Measurements from ENCODE around the gene RCAN2. TPM values are rescaled to one million over a fixed set of nuclear protein-coding genes. Genes with fewer than 3 reads are reported as not detected.

The RCAN2 gene
- total and polyA plus RNA-seq, 7 donors, result 5.0 to 22.7 (median 9.1) TPM

DNA sequence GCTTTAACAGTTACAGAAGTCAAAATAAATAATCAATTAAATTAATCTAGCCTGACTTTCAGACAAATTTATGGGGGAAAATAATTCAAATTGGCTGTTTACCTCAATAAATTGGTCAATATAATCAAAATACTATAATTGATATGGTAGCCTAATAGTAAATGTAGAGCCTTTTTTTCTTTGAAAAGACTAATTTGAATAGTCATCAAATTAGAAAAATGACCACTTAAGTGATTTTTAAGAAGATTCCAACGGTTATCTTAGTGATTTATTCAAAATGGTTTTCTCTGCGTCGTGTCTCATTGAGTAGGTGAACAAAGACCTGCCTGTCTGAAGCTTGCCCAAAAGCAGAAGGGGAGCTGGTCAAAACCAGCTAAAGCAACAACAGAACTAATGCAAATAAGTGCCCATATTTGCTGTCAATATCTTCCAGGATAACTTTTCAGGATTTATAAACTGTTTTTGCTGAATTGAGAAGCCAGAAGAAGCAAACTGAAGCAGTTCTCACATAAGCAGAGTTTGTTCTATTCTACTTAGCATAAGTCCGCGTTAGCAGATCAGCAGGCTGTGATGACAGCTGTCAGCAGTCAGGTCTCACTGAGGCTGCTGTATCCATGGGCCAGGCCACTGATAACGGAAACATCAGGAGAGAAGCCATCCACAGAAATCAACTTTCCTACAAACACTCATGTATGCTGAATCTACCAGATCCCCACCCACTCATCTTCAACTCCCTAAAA is 7.0 kb downstream of the RCAN2 start:
- no peak for DNase-seq
- TF ChIP-seq EP300 (IDR thresholded peaks at IDR 0.05), result no peak
- TF ChIP-seq POLR2A (IDR thresholded peaks at IDR 0.05), result no peak
- no peak for TF ChIP-seq POLR2AphosphoS5 (IDR thresholded peaks at IDR 0.05)
- TF ChIP-seq, protein P1, sequence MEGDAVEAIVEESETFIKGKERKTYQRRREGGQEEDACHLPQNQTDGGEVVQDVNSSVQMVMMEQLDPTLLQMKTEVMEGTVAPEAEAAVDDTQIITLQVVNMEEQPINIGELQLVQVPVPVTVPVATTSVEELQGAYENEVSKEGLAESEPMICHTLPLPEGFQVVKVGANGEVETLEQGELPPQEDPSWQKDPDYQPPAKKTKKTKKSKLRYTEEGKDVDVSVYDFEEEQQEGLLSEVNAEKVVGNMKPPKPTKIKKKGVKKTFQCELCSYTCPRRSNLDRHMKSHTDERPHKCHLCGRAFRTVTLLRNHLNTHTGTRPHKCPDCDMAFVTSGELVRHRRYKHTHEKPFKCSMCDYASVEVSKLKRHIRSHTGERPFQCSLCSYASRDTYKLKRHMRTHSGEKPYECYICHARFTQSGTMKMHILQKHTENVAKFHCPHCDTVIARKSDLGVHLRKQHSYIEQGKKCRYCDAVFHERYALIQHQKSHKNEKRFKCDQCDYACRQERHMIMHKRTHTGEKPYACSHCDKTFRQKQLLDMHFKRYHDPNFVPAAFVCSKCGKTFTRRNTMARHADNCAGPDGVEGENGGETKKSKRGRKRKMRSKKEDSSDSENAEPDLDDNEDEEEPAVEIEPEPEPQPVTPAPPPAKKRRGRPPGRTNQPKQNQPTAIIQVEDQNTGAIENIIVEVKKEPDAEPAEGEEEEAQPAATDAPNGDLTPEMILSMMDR (IDR thresholded peaks at IDR 0.05), result no peak
- no peaks in the 10 kb centered on the region for H3K36me3 ChIP-seq
- no peak overlapping the region for H3K4me3 ChIP-seq
- intact Hi-C loops (cut with DNase I), result no loop called here
- H3K27me3 ChIP-seq, result peaks cover 0 to 8% (median 2%) of the 10 kb centered on the region in 3 donors
- no peaks in the 10 kb centered on the region for H3K4me1 ChIP-seq
- 86 to 88% methylated on average over 6 of the region's 6 CpGs for WGBS, 2 donors
- H3K27ac ChIP-seq, result no peak overlapping the region
- H3K9me3 ChIP-seq, result no peaks in the 10 kb centered on the region

DNA sequence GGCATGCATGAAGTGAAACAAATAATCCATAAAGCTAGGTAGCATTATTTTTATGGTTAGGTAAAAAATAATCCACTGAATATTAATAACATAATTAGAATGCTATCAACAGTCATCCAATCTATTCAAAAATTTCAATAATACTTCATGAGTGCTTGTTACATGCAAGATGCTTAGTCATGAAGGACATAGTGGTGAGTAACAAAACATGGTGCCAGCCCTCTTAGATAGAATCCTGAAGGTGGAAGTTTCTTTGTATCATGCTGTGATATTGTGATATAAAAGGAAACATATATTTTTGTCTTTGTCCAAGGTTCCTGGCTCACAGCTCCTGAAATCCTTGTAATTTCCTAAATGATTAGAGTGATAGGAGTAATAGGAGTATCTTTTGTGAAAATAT is 14.9 kb downstream of the RCAN2 start:
- TF ChIP-seq POLR2AphosphoS5 (IDR thresholded peaks at IDR 0.05) (no peak), POLR2A (IDR thresholded peaks at IDR 0.05) (no peak), EP300 (IDR thresholded peaks at IDR 0.05) (no peak)
- TF ChIP-seq, protein P1 (IDR thresholded peaks at IDR 0.05), result no peak
- H3K27ac ChIP-seq, result no peak overlapping the region
- intact Hi-C loops (cut with DNase I), result no loop called here
- no peak overlapping the region for H3K4me3 ChIP-seq
- H3K36me3 ChIP-seq, result no peaks in the 10 kb centered on the region
- no peak for DNase-seq
- H3K9me3 ChIP-seq, result no peaks in the 10 kb centered on the region
- H3K27me3 ChIP-seq, result no peaks in the 10 kb centered on the region
- H3K4me1 ChIP-seq, result no peaks in the 10 kb centered on the region

DNA sequence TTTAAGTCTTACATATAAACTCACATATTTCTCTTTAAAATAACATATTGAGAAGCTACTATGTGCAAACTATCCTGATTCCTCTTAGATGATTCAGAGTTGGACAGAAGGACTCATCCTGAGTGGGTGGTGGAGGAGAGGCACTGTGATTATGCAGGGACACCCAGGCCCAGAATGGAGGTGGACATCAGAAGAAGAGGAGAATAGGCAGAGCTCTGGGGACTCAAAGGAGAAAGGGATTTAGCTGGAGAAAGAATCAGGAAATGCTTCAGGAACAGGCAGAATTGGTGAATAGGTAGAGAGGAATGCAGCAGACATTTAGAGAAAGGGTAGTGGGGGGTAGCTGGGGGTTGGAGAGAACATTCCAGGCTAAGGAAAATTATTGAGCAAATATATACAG is 17.4 kb downstream of the RCAN2 start:
- Histone ChIP-seq H3K36me3 (no peaks in the 10 kb centered on the region), H3K27me3 (no peaks in the 10 kb centered on the region), H3K4me3 (no peak overlapping the region), H3K9me3 (no peaks in the 10 kb centered on the region), H3K4me1 (no peaks in the 10 kb centered on the region), H3K27ac (no peak overlapping the region)
- no peak for DNase-seq
- no peak for TF ChIP-seq EP300 (IDR thresholded peaks at IDR 0.05)
- TF ChIP-seq, protein P1 (IDR thresholded peaks at IDR 0.05), result no peak
- TF ChIP-seq POLR2A (IDR thresholded peaks at IDR 0.05), result no peak
- TF ChIP-seq POLR2AphosphoS5 (IDR thresholded peaks at IDR 0.05), result no peak
- intact Hi-C loops (cut with DNase I), result no loop called here

DNA sequence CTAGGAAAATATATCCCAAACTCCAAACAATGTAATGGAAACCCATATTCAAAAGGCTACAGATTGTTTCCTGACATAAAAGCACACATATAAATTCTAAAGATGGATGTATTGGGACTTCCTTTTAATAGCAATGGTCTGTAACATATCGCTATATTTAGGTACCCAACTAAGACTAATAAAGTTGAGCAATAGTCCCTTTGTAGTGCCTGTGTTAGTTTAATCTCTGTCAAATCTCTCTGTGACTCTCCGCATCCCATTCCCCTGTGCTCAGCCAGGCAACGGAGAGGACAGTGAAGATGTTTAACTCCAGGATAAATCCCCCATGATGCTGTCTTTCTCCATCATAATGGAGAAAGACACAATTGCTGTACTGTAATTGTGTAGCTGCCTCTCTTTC is 19.0 kb downstream of the RCAN2 start:
- Histone ChIP-seq H3K9me3 (no peaks in the 10 kb centered on the region), H3K36me3 (no peaks in the 10 kb centered on the region), H3K27ac (no peak overlapping the region), H3K4me1 (no peaks in the 10 kb centered on the region), H3K4me3 (no peak overlapping the region), H3K27me3 (no peaks in the 10 kb centered on the region)
- 85 to 94% methylated on average over 3 of the region's 3 CpGs for WGBS, 2 donors
- TF ChIP-seq, protein P1 (IDR thresholded peaks at IDR 0.05), result no peak
- TF ChIP-seq EP300 (IDR thresholded peaks at IDR 0.05) (no peak), POLR2A (IDR thresholded peaks at IDR 0.05) (no peak), POLR2AphosphoS5 (IDR thresholded peaks at IDR 0.05) (no peak)
- no peak for DNase-seq
- intact Hi-C loops (cut with DNase I), result no loop called here

DNA sequence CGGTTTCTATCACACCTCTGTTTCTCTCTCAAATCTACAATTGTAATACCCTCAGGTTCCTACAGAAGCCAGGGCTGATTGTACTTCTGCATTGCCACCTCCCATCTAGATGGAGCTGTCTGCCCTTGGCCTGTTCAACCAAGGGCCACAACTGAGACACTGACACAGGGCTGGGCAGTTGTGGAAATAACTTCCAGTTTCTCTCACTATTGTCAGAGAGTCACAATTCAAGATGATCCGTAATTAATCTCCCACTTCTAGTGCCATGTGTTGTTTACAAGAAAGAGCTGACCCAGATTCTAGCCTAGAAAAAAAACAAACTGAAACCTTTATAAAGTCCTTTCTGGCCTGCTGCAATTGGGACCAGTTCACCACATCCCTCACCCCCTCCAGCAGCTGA is 22.2 kb downstream of the RCAN2 start:
- TF ChIP-seq EP300 (IDR thresholded peaks at IDR 0.05) (no peak), POLR2AphosphoS5 (IDR thresholded peaks at IDR 0.05) (no peak), POLR2A (IDR thresholded peaks at IDR 0.05) (no peak)
- TF ChIP-seq, protein P1 (IDR thresholded peaks at IDR 0.05), result no peak
- WGBS, 2 donors, result 77 to 80% methylated on average over 2 of the region's 2 CpGs
- no peaks in the 10 kb centered on the region for H3K4me1 ChIP-seq
- H3K4me3 ChIP-seq, result no peak overlapping the region
- no peaks in the 10 kb centered on the region for H3K27me3 ChIP-seq
- H3K27ac ChIP-seq, result peak overlapping the region in 1 of 4 donors; percentile 39
- H3K9me3 ChIP-seq, result no peaks in the 10 kb centered on the region
- no peaks in the 10 kb centered on the region for H3K36me3 ChIP-seq
- DNase-seq, result no peak
- intact Hi-C loops (cut with DNase I), result no loop called here
